Tracheal epithelial cell (primary cell): ENCODE measurements around the gene RAB1A. TPM values are rescaled to one million over a fixed set of nuclear protein-coding genes. Genes with fewer than 3 reads are reported as not detected.

ENCODE experiments used
- total RNA-seq: library from RNA; depleted of rRNA; stranded (reverse); fragments of >200 nt; gene quantifications from 2 replicates; pipeline ENCODE4 v1.2.1, GENCODE V29; 2014

RAB1A gene
- 61.0 and 74.6 TPM in 2 replicates for total RNA-seq

DNA sequence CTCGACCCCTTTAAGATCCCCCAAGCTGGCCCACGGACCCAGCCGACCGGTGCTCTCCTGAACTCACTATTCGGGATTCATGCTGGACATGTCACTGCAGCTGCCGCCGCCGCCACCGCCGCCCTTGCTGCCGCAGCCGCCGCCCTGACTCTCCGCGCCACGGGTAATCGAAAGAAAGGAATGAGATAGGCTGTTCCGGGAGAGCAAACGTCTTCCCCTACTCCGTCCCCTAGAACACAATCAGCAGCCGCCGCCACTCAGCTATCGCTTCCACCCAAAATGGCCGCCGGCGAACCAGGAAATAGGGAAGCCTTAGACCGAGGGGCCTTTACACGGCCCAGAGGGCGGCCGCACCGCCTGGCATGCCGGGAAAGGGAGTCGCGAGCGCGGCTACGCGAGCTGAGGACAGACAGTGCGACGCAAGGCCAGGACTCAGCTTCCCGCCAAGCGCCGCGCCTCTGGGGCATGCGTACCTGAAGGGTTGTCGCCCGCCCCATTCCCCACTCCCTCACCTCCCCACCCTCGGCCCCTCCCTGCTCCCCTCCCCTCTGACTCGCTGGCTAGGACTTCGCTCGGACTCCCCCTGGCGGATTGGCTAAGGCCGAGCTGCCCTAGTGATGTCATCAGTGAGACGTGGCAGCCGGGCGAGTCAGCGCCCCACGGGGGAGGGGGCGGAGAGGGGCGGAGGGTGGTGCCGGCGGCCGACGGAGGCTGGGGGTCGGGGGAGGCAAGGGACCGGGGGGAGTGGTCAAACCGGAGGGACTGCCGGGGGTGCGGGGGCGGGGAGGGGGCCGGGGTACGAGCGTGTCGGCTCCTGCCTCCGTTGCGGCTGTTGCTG lies at the start of gene RAB1A:
Gene RAB1A (minus strand): TSS at position 281 of the 838 bp plus-strand sequence. CDS start 191 bp downstream, at position 90.

DNA sequence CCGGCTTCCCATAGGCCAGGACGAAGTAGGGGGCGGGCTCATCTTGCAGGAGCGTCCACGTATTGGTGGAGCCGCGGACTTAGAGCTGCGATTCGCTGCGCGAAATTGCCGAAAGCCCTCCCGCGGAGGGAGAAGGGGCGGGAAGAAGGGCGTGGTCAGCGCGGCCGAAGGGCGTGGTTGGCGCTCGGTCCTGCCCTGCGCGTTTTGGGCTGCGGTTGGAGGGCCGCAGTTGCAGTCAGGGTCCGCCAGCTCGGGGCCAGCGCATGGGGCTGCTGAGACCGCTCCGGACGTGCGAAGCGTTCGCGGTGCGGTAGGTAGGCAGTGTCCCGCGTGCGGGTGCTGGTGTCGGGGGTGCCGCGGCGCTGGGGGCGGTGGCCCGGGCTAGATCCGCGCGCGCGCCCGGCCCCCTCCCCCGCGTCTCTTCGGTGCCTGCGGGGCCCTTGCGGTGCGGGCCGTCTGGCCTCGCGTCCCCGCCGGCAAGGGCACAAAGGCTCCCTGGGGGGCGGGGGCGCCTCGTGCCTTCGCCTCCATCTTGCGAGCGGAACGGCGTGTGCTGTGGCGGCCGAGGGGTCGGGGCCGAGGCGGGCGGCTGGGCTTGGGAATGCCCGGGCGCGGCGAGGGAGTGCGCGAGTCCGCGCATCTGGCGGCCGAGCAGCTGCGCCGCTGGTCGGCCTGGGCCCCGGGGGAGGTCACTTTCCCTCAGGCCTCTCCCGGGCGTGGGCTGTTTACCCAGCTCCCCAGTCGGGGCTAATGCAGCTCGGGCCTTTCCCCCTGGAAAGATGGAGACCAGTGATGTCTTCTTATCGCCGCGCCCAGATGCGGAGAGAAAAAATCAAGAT lies 73.5 kb downstream of the RAB1A start, which contains the start of gene CEP68:
Gene CEP68 (plus strand): TSS at position 202 of the 839 bp plus-strand sequence. CDS start 13,029 bp downstream, outside the sequence.

Other genes starting within 250 kb of the RAB1A start
- gene SLC1A4, start 140.7 kb downstream of the RAB1A start, total RNA-seq = 14.7 and 27.1 TPM in 2 replicates
- 3.9 and 7.7 TPM in 2 replicates for gene CEP68, start 73.7 kb downstream of the RAB1A start, total RNA-seq
- 64.6 and 74.5 TPM in 2 replicates for gene ACTR2, start 97.7 kb upstream of the RAB1A start, total RNA-seq